HEK293 (cell line): ENCODE results near the gene ANKRD50.

Source experiments
- CTCF ChIA-PET: fragments of 350-600 bp; formaldehyde crosslinking; extraction: SDS; loops from one replicate; lab custom pipeline; 2021; ENCODE audit warnings: antibody characterized with exemption; lab: Yijun Ruan, JAX
- POLR2A ChIA-PET: fragments of 300-600 bp; formaldehyde crosslinking; extraction: SDS; loops from one replicate; lab custom pipeline; 2020; ENCODE audit warnings: antibody characterized with exemption, inconsistent platforms; lab: Yijun Ruan, JAX
- H3K27ac ChIP-seq: fragments of 200-500 bp; sonication (Bioruptor generic); 2 replicates; pipeline ENCODE4 v1.5.1; 2014; ENCODE audit warnings: low read depth, low read length, control low read depth, inconsistent platforms; ENCODE audit errors: extremely low read depth
- H3K36me3 ChIP-seq, 2 experiments: fragments of 200-500 bp in 1 of 2; sonication (Bioruptor generic) in 1 of 2; 1 replicate in 1 of 2; 2 replicates in 1 of 2; pipeline ENCODE4 v1.5.1; 2014 to 2017; ENCODE audit warnings: inconsistent platforms in 2 of 2, low read length in 2 of 2; ENCODE audit not compliant: control insufficient read depth in 2 of 2, insufficient read depth in 1 of 2
- H3K4me1 ChIP-seq: fragments of 200-500 bp; sonication (Bioruptor generic); 2 replicates; pipeline ENCODE4 v1.5.1; 2014; ENCODE audit warnings: mild to moderate bottlenecking, low read length, inconsistent platforms; ENCODE audit not compliant: control insufficient read depth, insufficient read depth
- H3K4me3 ChIP-seq: 2 replicates; pipeline ENCODE4 v1.5.1; 2011; ENCODE audit warnings: low read depth, mild to moderate bottlenecking, control low read depth, low read length, moderate library complexity
- H3K9me3 ChIP-seq: fragments of 200-500 bp; sonication (Bioruptor generic); 2 replicates; pipeline ENCODE4 v1.5.1; 2014; ENCODE audit warnings: low read depth, low read length, inconsistent platforms; ENCODE audit not compliant: control insufficient read depth, insufficient read depth
- GLI2 ChIP-seq: fragments of 450-650 bp; formaldehyde crosslinking; IDR thresholded peaks from 2 replicates; pipeline ENCODE4; 2017; ENCODE audit warnings: missing biosample characterization, missing genetic modification characterization, low read depth, borderline replicate concordance
- GLIS1 ChIP-seq: fragments of 450-650 bp; formaldehyde crosslinking; IDR thresholded peaks from 2 replicates; pipeline ENCODE4 v1.5.1; 2016; ENCODE audit warnings: missing biosample characterization, missing genetic modification characterization
- KLF1 ChIP-seq: fragments of 450-650 bp; formaldehyde crosslinking; IDR thresholded peaks from 2 replicates; pipeline ENCODE4 v1.5.1; 2016; ENCODE audit warnings: missing biosample characterization, missing genetic modification characterization
- SCRT1 ChIP-seq: fragments of 450-650 bp; formaldehyde crosslinking; IDR thresholded peaks from 2 replicates; pipeline ENCODE4 v1.5.1; 2016; ENCODE audit warnings: missing biosample characterization, missing genetic modification characterization, borderline replicate concordance
- YY2 ChIP-seq: fragments of 450-650 bp; formaldehyde crosslinking; IDR thresholded peaks from 2 replicates; pipeline ENCODE4 v1.5.1; 2016; ENCODE audit warnings: missing biosample characterization, missing genetic modification characterization
- ZNF155 ChIP-seq: fragments of 450-650 bp; formaldehyde crosslinking; IDR thresholded peaks from 2 replicates; pipeline ENCODE4 v1.5.1; 2016; ENCODE audit warnings: missing biosample characterization, missing genetic modification characterization
- ZNF175 ChIP-seq: fragments of 450-650 bp; formaldehyde crosslinking; IDR thresholded peaks from 2 replicates; pipeline ENCODE4 v1.5.1; 2016; ENCODE audit warnings: missing biosample characterization, missing genetic modification characterization
- ZNF202 ChIP-seq: fragments of 450-650 bp; formaldehyde crosslinking; IDR thresholded peaks from 2 replicates; pipeline ENCODE4 v1.5.1; 2016; ENCODE audit warnings: missing biosample characterization, missing genetic modification characterization, borderline replicate concordance
- ZNF366 ChIP-seq: fragments of 450-650 bp; formaldehyde crosslinking; conservative IDR thresholded peaks from 2 replicates; pipeline ENCODE4 v1.5.1; 2016; ENCODE audit warnings: missing biosample characterization, missing genetic modification characterization
- ZNF423 ChIP-seq: fragments of 450-650 bp; formaldehyde crosslinking; IDR thresholded peaks from 2 replicates; pipeline ENCODE4 v1.5.1; 2016; ENCODE audit warnings: missing biosample characterization, missing genetic modification characterization
- ZNF501 ChIP-seq: fragments of 450-650 bp; formaldehyde crosslinking; IDR thresholded peaks from 2 replicates; pipeline ENCODE4 v1.5.1; 2016; ENCODE audit warnings: missing biosample characterization, missing genetic modification characterization
- ZNF571 ChIP-seq: fragments of 450-650 bp; formaldehyde crosslinking; IDR thresholded peaks from 2 replicates; pipeline ENCODE4 v1.5.0; 2017; ENCODE audit warnings: missing biosample characterization, missing genetic modification characterization
- ZNF677 ChIP-seq: fragments of 450-650 bp; IDR thresholded peaks from 2 replicates; pipeline ENCODE4 v1.5.0; 2018; ENCODE audit warnings: missing biosample characterization, mild to moderate bottlenecking, missing genetic modification characterization, moderate library complexity
- ZSCAN23 ChIP-seq: fragments of 450-650 bp; formaldehyde crosslinking; IDR thresholded peaks from 2 replicates; pipeline ENCODE4 v1.5.1; 2016; ENCODE audit warnings: missing biosample characterization, missing genetic modification characterization
- TF ChIP-seq, protein P1 (sequence below): fragments of 450-650 bp; formaldehyde crosslinking; IDR thresholded peaks from 2 replicates; pipeline ENCODE4 v1.5.1; 2016; ENCODE audit warnings: missing biosample characterization, missing genetic modification characterization
- TF ChIP-seq, protein P2 (sequence below): fragments of 450-650 bp; formaldehyde crosslinking; IDR thresholded peaks from 2 replicates; pipeline ENCODE4 v1.5.1; 2016; ENCODE audit warnings: missing biosample characterization, missing genetic modification characterization
- TF ChIP-seq, protein P3 (sequence below): fragments of 450-650 bp; formaldehyde crosslinking; IDR thresholded peaks from 2 replicates; pipeline ENCODE4 v1.5.1; 2016; ENCODE audit warnings: missing biosample characterization, missing genetic modification characterization, borderline replicate concordance
- TF ChIP-seq, protein P4 (sequence below): fragments of 450-650 bp; formaldehyde crosslinking; IDR thresholded peaks from 2 replicates; pipeline ENCODE4 v1.5.1; 2017; ENCODE audit warnings: missing biosample characterization, missing genetic modification characterization
- TF ChIP-seq, protein P5 (sequence below): sonication (generic); formaldehyde crosslinking; IDR thresholded peaks from 2 replicates; pipeline ENCODE4 v1.8.1; 2022; ENCODE audit warnings: mild to moderate bottlenecking, moderate library complexity, missing genetic modification reagents
- TF ChIP-seq, protein P6 (sequence below): fragments of 450-650 bp; formaldehyde crosslinking; IDR thresholded peaks from 2 replicates; pipeline ENCODE4 v1.5.1; 2017; ENCODE audit warnings: missing biosample characterization, missing genetic modification characterization

The ANKRD50 gene

DNA sequence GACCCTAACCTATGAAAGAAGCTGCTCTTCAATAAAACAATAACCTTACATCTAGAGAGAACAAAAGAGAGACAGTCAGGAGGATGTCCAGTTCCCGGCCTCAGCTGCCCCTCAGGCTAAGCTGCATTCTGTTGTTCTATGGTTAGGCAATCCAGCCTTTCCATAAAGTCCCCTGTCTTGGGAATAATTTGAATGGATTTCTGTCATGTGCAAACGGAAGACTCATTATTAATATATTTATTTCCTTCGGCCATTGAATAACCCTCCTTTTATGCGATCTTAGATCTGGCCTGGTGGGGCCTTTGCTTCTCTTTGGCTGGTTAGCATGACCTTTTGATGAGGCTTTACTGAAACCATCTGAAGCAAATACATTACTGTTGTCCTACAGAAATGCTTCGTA lies 80.1 kb downstream of the ANKRD50 start:
- no peaks in the 10 kb centered on the region for H3K9me3 ChIP-seq
- TF ChIP-seq, protein P1, sequence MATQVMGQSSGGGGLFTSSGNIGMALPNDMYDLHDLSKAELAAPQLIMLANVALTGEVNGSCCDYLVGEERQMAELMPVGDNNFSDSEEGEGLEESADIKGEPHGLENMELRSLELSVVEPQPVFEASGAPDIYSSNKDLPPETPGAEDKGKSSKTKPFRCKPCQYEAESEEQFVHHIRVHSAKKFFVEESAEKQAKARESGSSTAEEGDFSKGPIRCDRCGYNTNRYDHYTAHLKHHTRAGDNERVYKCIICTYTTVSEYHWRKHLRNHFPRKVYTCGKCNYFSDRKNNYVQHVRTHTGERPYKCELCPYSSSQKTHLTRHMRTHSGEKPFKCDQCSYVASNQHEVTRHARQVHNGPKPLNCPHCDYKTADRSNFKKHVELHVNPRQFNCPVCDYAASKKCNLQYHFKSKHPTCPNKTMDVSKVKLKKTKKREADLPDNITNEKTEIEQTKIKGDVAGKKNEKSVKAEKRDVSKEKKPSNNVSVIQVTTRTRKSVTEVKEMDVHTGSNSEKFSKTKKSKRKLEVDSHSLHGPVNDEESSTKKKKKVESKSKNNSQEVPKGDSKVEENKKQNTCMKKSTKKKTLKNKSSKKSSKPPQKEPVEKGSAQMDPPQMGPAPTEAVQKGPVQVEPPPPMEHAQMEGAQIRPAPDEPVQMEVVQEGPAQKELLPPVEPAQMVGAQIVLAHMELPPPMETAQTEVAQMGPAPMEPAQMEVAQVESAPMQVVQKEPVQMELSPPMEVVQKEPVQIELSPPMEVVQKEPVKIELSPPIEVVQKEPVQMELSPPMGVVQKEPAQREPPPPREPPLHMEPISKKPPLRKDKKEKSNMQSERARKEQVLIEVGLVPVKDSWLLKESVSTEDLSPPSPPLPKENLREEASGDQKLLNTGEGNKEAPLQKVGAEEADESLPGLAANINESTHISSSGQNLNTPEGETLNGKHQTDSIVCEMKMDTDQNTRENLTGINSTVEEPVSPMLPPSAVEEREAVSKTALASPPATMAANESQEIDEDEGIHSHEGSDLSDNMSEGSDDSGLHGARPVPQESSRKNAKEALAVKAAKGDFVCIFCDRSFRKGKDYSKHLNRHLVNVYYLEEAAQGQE (tag by site-specific recombination), result no peak
- TF ChIP-seq GLI2 (no peak), ZNF155 (tag by site-specific recombination) (no peak), ZNF175 (tag by site-specific recombination) (no peak), ZSCAN23 (tag by site-specific recombination) (no peak), ZNF501 (tag by site-specific recombination) (no peak), KLF1 (tag by site-specific recombination) (no peak), YY2 (no peak), ZNF571 (no peak), GLIS1 (tag by site-specific recombination) (no peak)
- TF ChIP-seq, protein P2, sequence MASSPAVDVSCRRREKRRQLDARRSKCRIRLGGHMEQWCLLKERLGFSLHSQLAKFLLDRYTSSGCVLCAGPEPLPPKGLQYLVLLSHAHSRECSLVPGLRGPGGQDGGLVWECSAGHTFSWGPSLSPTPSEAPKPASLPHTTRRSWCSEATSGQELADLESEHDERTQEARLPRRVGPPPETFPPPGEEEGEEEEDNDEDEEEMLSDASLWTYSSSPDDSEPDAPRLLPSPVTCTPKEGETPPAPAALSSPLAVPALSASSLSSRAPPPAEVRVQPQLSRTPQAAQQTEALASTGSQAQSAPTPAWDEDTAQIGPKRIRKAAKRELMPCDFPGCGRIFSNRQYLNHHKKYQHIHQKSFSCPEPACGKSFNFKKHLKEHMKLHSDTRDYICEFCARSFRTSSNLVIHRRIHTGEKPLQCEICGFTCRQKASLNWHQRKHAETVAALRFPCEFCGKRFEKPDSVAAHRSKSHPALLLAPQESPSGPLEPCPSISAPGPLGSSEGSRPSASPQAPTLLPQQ (tag by site-specific recombination), result no peak
- TF ChIP-seq, protein P3, sequence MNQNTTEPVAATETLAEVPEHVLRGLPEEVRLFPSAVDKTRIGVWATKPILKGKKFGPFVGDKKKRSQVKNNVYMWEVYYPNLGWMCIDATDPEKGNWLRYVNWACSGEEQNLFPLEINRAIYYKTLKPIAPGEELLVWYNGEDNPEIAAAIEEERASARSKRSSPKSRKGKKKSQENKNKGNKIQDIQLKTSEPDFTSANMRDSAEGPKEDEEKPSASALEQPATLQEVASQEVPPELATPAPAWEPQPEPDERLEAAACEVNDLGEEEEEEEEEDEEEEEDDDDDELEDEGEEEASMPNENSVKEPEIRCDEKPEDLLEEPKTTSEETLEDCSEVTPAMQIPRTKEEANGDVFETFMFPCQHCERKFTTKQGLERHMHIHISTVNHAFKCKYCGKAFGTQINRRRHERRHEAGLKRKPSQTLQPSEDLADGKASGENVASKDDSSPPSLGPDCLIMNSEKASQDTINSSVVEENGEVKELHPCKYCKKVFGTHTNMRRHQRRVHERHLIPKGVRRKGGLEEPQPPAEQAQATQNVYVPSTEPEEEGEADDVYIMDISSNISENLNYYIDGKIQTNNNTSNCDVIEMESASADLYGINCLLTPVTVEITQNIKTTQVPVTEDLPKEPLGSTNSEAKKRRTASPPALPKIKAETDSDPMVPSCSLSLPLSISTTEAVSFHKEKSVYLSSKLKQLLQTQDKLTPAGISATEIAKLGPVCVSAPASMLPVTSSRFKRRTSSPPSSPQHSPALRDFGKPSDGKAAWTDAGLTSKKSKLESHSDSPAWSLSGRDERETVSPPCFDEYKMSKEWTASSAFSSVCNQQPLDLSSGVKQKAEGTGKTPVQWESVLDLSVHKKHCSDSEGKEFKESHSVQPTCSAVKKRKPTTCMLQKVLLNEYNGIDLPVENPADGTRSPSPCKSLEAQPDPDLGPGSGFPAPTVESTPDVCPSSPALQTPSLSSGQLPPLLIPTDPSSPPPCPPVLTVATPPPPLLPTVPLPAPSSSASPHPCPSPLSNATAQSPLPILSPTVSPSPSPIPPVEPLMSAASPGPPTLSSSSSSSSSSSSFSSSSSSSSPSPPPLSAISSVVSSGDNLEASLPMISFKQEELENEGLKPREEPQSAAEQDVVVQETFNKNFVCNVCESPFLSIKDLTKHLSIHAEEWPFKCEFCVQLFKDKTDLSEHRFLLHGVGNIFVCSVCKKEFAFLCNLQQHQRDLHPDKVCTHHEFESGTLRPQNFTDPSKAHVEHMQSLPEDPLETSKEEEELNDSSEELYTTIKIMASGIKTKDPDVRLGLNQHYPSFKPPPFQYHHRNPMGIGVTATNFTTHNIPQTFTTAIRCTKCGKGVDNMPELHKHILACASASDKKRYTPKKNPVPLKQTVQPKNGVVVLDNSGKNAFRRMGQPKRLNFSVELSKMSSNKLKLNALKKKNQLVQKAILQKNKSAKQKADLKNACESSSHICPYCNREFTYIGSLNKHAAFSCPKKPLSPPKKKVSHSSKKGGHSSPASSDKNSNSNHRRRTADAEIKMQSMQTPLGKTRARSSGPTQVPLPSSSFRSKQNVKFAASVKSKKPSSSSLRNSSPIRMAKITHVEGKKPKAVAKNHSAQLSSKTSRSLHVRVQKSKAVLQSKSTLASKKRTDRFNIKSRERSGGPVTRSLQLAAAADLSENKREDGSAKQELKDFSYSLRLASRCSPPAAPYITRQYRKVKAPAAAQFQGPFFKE, result no peak
- TF ChIP-seq, all 188 proteins: peak for 0
- ChIA-PET POLR2A (no interaction called here), CTCF (no interaction called here)
- H3K4me1 ChIP-seq, result no peaks in the 10 kb centered on the region
- no peak overlapping the region for H3K4me3 ChIP-seq
- no peak overlapping the region for H3K27ac ChIP-seq
- no peaks in the 10 kb centered on the region for H3K36me3 ChIP-seq

DNA sequence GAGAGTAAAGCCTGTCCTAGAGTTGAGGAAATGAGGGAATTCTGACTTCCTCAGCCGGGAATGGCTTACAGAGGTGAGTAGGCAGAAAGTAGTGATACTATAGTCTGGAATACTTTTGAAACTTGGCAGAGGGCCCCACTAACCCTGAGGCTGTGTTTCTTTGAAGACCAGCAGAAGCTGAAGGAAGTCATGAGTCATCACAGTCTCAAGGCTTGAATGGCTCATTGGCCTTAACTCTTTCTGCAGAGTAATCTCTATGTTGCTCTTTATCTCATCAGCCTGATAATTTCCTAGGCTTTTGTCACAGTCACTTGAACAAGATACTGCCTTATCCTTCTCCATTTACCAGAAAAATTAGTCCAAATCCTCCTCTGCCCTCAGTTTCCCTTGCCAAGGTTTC lies 80.8 kb downstream of the ANKRD50 start:
- CTCF ChIA-PET, result no interaction called here
- no peaks in the 10 kb centered on the region for H3K9me3 ChIP-seq
- POLR2A ChIA-PET, result no interaction called here
- no peaks in the 10 kb centered on the region for H3K36me3 ChIP-seq
- H3K27ac ChIP-seq, result no peak overlapping the region
- H3K4me1 ChIP-seq, result no peaks in the 10 kb centered on the region
- H3K4me3 ChIP-seq, result no peak overlapping the region
- TF ChIP-seq SCRT1 (tag by site-specific recombination) (no peak), ZNF202 (tag by site-specific recombination) (no peak), ZNF366 (tag by site-specific recombination) (0 out of 2 replicates have a peak, but pooled peaks have one; percentile 10), ZSCAN23 (tag by site-specific recombination) (no peak), ZNF423 (tag by site-specific recombination) (no peak), ZNF677 (tag by site-specific recombination) (no peak)
- TF ChIP-seq, protein P4, sequence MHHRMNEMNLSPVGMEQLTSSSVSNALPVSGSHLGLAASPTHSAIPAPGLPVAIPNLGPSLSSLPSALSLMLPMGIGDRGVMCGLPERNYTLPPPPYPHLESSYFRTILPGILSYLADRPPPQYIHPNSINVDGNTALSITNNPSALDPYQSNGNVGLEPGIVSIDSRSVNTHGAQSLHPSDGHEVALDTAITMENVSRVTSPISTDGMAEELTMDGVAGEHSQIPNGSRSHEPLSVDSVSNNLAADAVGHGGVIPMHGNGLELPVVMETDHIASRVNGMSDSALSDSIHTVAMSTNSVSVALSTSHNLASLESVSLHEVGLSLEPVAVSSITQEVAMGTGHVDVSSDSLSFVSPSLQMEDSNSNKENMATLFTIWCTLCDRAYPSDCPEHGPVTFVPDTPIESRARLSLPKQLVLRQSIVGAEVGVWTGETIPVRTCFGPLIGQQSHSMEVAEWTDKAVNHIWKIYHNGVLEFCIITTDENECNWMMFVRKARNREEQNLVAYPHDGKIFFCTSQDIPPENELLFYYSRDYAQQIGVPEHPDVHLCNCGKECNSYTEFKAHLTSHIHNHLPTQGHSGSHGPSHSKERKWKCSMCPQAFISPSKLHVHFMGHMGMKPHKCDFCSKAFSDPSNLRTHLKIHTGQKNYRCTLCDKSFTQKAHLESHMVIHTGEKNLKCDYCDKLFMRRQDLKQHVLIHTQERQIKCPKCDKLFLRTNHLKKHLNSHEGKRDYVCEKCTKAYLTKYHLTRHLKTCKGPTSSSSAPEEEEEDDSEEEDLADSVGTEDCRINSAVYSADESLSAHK (tag by site-specific recombination), result no peak
- TF ChIP-seq, protein P5, sequence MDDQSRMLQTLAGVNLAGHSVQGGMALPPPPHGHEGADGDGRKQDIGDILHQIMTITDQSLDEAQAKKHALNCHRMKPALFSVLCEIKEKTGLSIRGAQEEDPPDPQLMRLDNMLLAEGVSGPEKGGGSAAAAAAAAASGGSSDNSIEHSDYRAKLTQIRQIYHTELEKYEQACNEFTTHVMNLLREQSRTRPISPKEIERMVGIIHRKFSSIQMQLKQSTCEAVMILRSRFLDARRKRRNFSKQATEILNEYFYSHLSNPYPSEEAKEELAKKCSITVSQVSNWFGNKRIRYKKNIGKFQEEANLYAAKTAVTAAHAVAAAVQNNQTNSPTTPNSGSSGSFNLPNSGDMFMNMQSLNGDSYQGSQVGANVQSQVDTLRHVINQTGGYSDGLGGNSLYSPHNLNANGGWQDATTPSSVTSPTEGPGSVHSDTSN, result no peak
- TF ChIP-seq, protein P6, sequence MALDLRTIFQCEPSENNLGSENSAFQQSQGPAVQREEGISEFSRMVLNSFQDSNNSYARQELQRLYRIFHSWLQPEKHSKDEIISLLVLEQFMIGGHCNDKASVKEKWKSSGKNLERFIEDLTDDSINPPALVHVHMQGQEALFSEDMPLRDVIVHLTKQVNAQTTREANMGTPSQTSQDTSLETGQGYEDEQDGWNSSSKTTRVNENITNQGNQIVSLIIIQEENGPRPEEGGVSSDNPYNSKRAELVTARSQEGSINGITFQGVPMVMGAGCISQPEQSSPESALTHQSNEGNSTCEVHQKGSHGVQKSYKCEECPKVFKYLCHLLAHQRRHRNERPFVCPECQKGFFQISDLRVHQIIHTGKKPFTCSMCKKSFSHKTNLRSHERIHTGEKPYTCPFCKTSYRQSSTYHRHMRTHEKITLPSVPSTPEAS (tag by site-specific recombination), result no peak
